ENCODE data around the gene TMEM255B.
"Not testable (repeated sequence)": the region's sequence is repeated elsewhere in the genome, so short reads cannot be mapped to it uniquely, and the experiment has no call there.

The TMEM255B gene

GRCh38 chr13:113734826-113735125, 24.2 kb upstream of the TMEM255B start:
- no peak for DNase-seq (ENCODE audit: low read depth in 2 of 2)

GRCh38 chr13:113735194-113735593, 23.8 kb upstream of the TMEM255B start:
- DNase-seq (ENCODE audit: low read depth in 2 of 2) = no peak

- DNase-seq (ENCODE audit: low read depth in 2 of 2) = no peak
Measured at GRCh38 chr13:113735750-113736149, 23.3 kb upstream of the TMEM255B start.

GRCh38 chr13:113736258-113736731, 22.7 kb upstream of the TMEM255B start:
- no peak for DNase-seq (ENCODE audit: low read depth in 2 of 2)

- no peak for DNase-seq (ENCODE audit: low read depth in 2 of 2)
Measured at GRCh38 chr13:113737803-113738202, 21.2 kb upstream of the TMEM255B start.

GRCh38 chr13:113739527-113740285, 19.3 kb upstream of the TMEM255B start:
- no peak for DNase-seq (ENCODE audit: low read depth in 2 of 2)

GRCh38 chr13:113740286-113740556, 18.8 kb upstream of the TMEM255B start:
- no peak for DNase-seq (ENCODE audit: low read depth in 2 of 2)

- DNase-seq (ENCODE audit: low read depth in 2 of 2) = no peak
Measured at GRCh38 chr13:113740661-113741060, 18.4 kb upstream of the TMEM255B start.

- no peak for DNase-seq (ENCODE audit: low read depth in 2 of 2)
Measured at GRCh38 chr13:113741191-113741668, 17.8 kb upstream of the TMEM255B start.

GRCh38 chr13:113742000-113742441, 17.0 kb upstream of the TMEM255B start:
- DNase-seq (ENCODE audit: low read depth in 2 of 2) = no peak

- no peak for DNase-seq (ENCODE audit: low read depth in 2 of 2)
Measured at GRCh38 chr13:113742445-113743120, 16.4 kb upstream of the TMEM255B start.

- no peak for DNase-seq (ENCODE audit: low read depth in 2 of 2)
Measured at GRCh38 chr13:113743366-113744195, 15.4 kb upstream of the TMEM255B start.

- no peak for DNase-seq (ENCODE audit: low read depth in 2 of 2)
Measured at GRCh38 chr13:113744197-113745000, 14.6 kb upstream of the TMEM255B start.

GRCh38 chr13:113745059-113745458, 14.0 kb upstream of the TMEM255B start:
- no peak for DNase-seq (ENCODE audit: low read depth in 2 of 2)

GRCh38 chr13:113745500-113746142, 13.4 kb upstream of the TMEM255B start:
- DNase-seq (ENCODE audit: low read depth in 2 of 2) = not testable (repeated sequence)

- DNase-seq (ENCODE audit: low read depth in 2 of 2) = no peak
Measured at GRCh38 chr13:113746143-113746525, 12.9 kb upstream of the TMEM255B start.

- DNase-seq (ENCODE audit: low read depth in 2 of 2) = no peak
Measured at GRCh38 chr13:113746671-113747070, 12.4 kb upstream of the TMEM255B start.

GRCh38 chr13:113747291-113747833, 11.7 kb upstream of the TMEM255B start:
- no peak for DNase-seq (ENCODE audit: low read depth in 2 of 2)

- DNase-seq (ENCODE audit: low read depth in 2 of 2) = no peak
Measured at GRCh38 chr13:113748101-113748861, 10.7 kb upstream of the TMEM255B start.

- no peak for DNase-seq (ENCODE audit: low read depth in 2 of 2)
Measured at GRCh38 chr13:113748862-113749451, 10.1 kb upstream of the TMEM255B start.

All from stimulated activated CD4-positive, alpha-beta T cell treated with anti-CD3 and anti-CD28 coated beads, Interleukin-15, amount 100 ng/mL, for 48 hours (primary cell).